IPS-18a (cell line): ENCODE data around the gene TNS2.

ENCODE experiments used
- H3K27ac ChIP-seq: one replicate; pipeline ENCODE4 v1.5.1; 2013; ENCODE audit warnings: low read length
- H3K27me3 ChIP-seq: one replicate; pipeline ENCODE4 v1.6.1; 2013; ENCODE audit warnings: mild to moderate bottlenecking, low read length; ENCODE audit not compliant: control insufficient read depth, insufficient read depth
- H3K36me3 ChIP-seq: one replicate; pipeline ENCODE4 v1.6.1; 2013; ENCODE audit warnings: low read depth, low read length; ENCODE audit not compliant: control insufficient read depth
- H3K4me1 ChIP-seq: one replicate; pipeline ENCODE4 v1.6.1; 2013; ENCODE audit warnings: low read depth, low read length; ENCODE audit not compliant: control insufficient read depth
- H3K4me3 ChIP-seq: one replicate; pipeline ENCODE4 v1.5.1; 2013; ENCODE audit warnings: low read length
- H3K9ac ChIP-seq: one replicate; pipeline ENCODE4 v1.6.1; 2013; ENCODE audit warnings: mild to moderate bottlenecking, low read length, moderate library complexity
- H3K9me3 ChIP-seq: one replicate; pipeline ENCODE4 v1.6.1; 2013; ENCODE audit warnings: low read depth, low read length; ENCODE audit not compliant: control insufficient read depth

TNS2 gene

GRCh38 chr12:53053218-53054111 is 3.6 kb downstream of the TNS2 start:
- no peaks in the 10 kb centered on the region for H3K36me3 ChIP-seq
- H3K4me3 ChIP-seq, result peak overlapping the region; percentile 85
- H3K27me3 ChIP-seq, result peaks cover 14% of the 10 kb centered on the region
- peak overlapping the region; percentile 65 for H3K9ac ChIP-seq
- peak overlapping the region; percentile 60 for H3K27ac ChIP-seq
- no peaks in the 10 kb centered on the region for H3K9me3 ChIP-seq
- peaks cover 29% of the 10 kb centered on the region for H3K4me1 ChIP-seq

GRCh38 chr12:53054112-53054878 is 4.4 kb downstream of the TNS2 start:
- no peaks in the 10 kb centered on the region for H3K9me3 ChIP-seq
- H3K27me3 ChIP-seq, result peaks cover 14% of the 10 kb centered on the region
- no peaks in the 10 kb centered on the region for H3K36me3 ChIP-seq
- H3K4me1 ChIP-seq, result peaks cover 20% of the 10 kb centered on the region
- peak overlapping the region; percentile 65 for H3K9ac ChIP-seq
- peak overlapping the region; percentile 85 for H3K4me3 ChIP-seq
- H3K27ac ChIP-seq, result peak overlapping the region; percentile 60

- Histone ChIP-seq H3K4me3 (no peak overlapping the region), H3K4me1 (peaks cover 9% of the 10 kb centered on the region), H3K36me3 (no peaks in the 10 kb centered on the region), H3K27ac (no peak overlapping the region), H3K27me3 (peaks cover 14% of the 10 kb centered on the region), H3K9me3 (no peaks in the 10 kb centered on the region), H3K9ac (no peak overlapping the region)
Measured at GRCh38 chr12:53055471-53056266, 5.8 kb downstream of the TNS2 start.

GRCh38 chr12:53056296-53056695 is 6.4 kb downstream of the TNS2 start:
- H3K4me1 ChIP-seq, result peaks cover 3% of the 10 kb centered on the region
- H3K9me3 ChIP-seq, result no peaks in the 10 kb centered on the region
- no peak overlapping the region for H3K4me3 ChIP-seq
- no peaks in the 10 kb centered on the region for H3K36me3 ChIP-seq
- no peak overlapping the region for H3K9ac ChIP-seq
- no peak overlapping the region for H3K27ac ChIP-seq
- peaks cover 14% of the 10 kb centered on the region for H3K27me3 ChIP-seq

DNA sequence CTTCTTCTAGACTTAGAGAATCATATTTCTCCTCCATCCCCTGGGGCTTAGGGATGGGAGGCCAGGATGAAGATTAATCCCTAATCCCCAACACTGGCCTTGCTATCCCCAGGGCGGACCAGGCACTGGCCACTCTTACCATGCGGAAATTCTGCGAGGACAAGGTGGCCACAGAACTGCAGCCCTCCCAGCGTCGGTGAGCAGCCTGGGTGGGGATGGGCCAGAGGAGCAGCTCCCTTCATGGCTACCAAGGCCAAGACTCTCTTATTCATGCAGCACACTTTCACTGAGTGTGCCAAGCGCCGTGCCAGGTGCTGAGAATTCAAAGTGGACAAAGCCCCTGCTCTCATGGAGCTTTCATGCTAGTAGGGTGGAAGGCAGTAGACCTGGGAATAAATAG is 7.0 kb downstream of the TNS2 start:
- Histone ChIP-seq H3K9ac (no peak overlapping the region), H3K27me3 (peaks cover 14% of the 10 kb centered on the region), H3K36me3 (no peaks in the 10 kb centered on the region), H3K4me1 (peaks cover 3% of the 10 kb centered on the region), H3K27ac (no peak overlapping the region), H3K9me3 (no peaks in the 10 kb centered on the region), H3K4me3 (no peak overlapping the region)

DNA sequence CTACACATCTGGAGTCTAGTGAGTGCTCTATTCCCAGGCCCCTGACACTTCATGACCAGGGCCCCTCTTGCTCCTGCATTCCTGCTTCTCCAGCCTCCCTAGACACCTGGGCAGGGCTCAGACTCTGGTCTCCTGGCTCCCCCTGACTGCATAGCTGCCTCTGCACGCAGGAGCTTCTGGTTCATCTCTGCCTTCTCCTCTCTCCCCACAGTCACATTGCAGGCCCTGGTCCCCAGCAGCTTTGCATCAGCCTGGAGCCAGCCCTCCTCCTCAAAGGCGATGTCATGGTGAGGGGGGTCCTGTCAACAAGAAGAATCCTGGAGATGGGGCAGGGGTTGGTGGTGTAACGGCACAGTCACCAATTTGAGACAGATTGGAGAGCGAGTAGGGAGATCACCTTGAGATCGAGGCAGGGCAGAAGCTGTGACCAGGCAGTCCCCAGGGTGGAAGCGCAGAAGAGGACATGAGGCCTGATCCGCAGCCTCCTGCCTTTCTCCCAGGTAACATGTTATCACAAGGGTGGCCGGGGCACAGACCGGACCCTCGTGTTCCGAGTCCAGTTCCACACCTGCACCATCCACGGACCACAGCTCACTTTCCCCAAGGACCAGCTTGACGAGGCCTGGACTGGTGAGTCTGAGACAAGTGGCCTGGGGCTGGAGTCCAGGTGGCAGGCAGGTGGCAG is 8.1 kb downstream of the TNS2 start:
- no peak overlapping the region for H3K27ac ChIP-seq
- no peaks in the 10 kb centered on the region for H3K36me3 ChIP-seq
- no peak overlapping the region for H3K4me3 ChIP-seq
- H3K4me1 ChIP-seq, result peaks cover 3% of the 10 kb centered on the region
- peaks cover 14% of the 10 kb centered on the region for H3K27me3 ChIP-seq
- no peaks in the 10 kb centered on the region for H3K9me3 ChIP-seq
- H3K9ac ChIP-seq, result no peak overlapping the region

GRCh38 chr12:53058674-53059433 is 9.0 kb downstream of the TNS2 start:
- peaks cover 14% of the 10 kb centered on the region for H3K27me3 ChIP-seq
- H3K9ac ChIP-seq, result no peak overlapping the region
- H3K36me3 ChIP-seq, result no peaks in the 10 kb centered on the region
- no peak overlapping the region for H3K27ac ChIP-seq
- H3K4me3 ChIP-seq, result no peak overlapping the region
- H3K9me3 ChIP-seq, result no peaks in the 10 kb centered on the region
- H3K4me1 ChIP-seq, result no peaks in the 10 kb centered on the region

- H3K9ac ChIP-seq, result no peak overlapping the region
- H3K36me3 ChIP-seq, result no peaks in the 10 kb centered on the region
- no peak overlapping the region for H3K4me3 ChIP-seq
- H3K4me1 ChIP-seq, result no peaks in the 10 kb centered on the region
- peaks cover 14% of the 10 kb centered on the region for H3K27me3 ChIP-seq
- no peak overlapping the region for H3K27ac ChIP-seq
- no peaks in the 10 kb centered on the region for H3K9me3 ChIP-seq
Measured at GRCh38 chr12:53059434-53060063, 9.7 kb downstream of the TNS2 start.

GRCh38 chr12:53060064-53060720 is 10.3 kb downstream of the TNS2 start:
- H3K9me3 ChIP-seq, result no peaks in the 10 kb centered on the region
- H3K4me1 ChIP-seq, result no peaks in the 10 kb centered on the region
- no peaks in the 10 kb centered on the region for H3K36me3 ChIP-seq
- H3K9ac ChIP-seq, result no peak overlapping the region
- H3K27ac ChIP-seq, result no peak overlapping the region
- H3K27me3 ChIP-seq, result peaks cover 14% of the 10 kb centered on the region
- H3K4me3 ChIP-seq, result no peak overlapping the region
